ENCODE data around the gene WFDC5. TPM values are rescaled to one million over a fixed set of nuclear protein-coding genes. Genes with fewer than 3 reads are reported as not detected.

Gene WFDC5
- total and polyA plus RNA-seq, 8 donors: not detected

GRCh38 chr20:45094201-45094600, 20.8 kb downstream of the WFDC5 start:
- Histone ChIP-seq H3K4me3 (no peak overlapping the region), H3K9me3 (no peaks in the 10 kb centered on the region), H3K36me3 (no peaks in the 10 kb centered on the region), H3K4me1 (peaks cover 0 to 4% (median 0%) of the 10 kb centered on the region in 3 donors), H3K27me3 (peaks cover 0 to 14% (median 6%) of the 10 kb centered on the region in 4 donors), H3K27ac (no peak overlapping the region)
- no peak for DNase-seq
- ATAC-seq: no peak
- TF ChIP-seq, protein P1, sequence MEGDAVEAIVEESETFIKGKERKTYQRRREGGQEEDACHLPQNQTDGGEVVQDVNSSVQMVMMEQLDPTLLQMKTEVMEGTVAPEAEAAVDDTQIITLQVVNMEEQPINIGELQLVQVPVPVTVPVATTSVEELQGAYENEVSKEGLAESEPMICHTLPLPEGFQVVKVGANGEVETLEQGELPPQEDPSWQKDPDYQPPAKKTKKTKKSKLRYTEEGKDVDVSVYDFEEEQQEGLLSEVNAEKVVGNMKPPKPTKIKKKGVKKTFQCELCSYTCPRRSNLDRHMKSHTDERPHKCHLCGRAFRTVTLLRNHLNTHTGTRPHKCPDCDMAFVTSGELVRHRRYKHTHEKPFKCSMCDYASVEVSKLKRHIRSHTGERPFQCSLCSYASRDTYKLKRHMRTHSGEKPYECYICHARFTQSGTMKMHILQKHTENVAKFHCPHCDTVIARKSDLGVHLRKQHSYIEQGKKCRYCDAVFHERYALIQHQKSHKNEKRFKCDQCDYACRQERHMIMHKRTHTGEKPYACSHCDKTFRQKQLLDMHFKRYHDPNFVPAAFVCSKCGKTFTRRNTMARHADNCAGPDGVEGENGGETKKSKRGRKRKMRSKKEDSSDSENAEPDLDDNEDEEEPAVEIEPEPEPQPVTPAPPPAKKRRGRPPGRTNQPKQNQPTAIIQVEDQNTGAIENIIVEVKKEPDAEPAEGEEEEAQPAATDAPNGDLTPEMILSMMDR (IDR thresholded peaks at IDR 0.05): no peak
- FAIRE-seq: no peak
- intact Hi-C loops (cut with DNase I): loop anchor here in 1 of 3 donors (10.0 kb wide), 1 partner anchor 89 kb away; no protein-coding TSS in a partner anchor
- 87 to 96% methylated on average over 2 of the region's 2 CpGs for WGBS, 2 donors

GRCh38 chr20:45092898-45093297, 22.1 kb downstream of the WFDC5 start:
- 82 to 85% methylated on average over 7 of the region's 7 CpGs for WGBS, 2 donors
- FAIRE-seq: no peak
- TF ChIP-seq, protein P1 (IDR thresholded peaks at IDR 0.05): no peak
- Histone ChIP-seq H3K36me3 (no peaks in the 10 kb centered on the region), H3K9me3 (no peaks in the 10 kb centered on the region), H3K4me3 (no peak overlapping the region), H3K27me3 (peaks cover 0 to 13% (median 6%) of the 10 kb centered on the region in 4 donors), H3K27ac (no peak overlapping the region), H3K4me1 (no peaks in the 10 kb centered on the region)
- no peak for DNase-seq
- ATAC-seq: no peak
- intact Hi-C loops (cut with DNase I): loop anchor here in 1 of 3 donors (10.0 kb wide), 1 partner anchor 88 kb away; no protein-coding TSS in a partner anchor

- Histone ChIP-seq H3K36me3 (no peaks in the 10 kb centered on the region), H3K4me1 (no peaks in the 10 kb centered on the region), H3K27me3 (peaks cover 0 to 2% (median 0%) of the 10 kb centered on the region in 4 donors), H3K9me3 (no peaks in the 10 kb centered on the region), H3K4me3 (no peak overlapping the region), H3K27ac (no peak overlapping the region)
- no peak for ATAC-seq
- no peak for DNase-seq
- intact Hi-C loops (cut with DNase I): loop anchor here in 1 of 3 donors (10.0 kb wide), 1 partner anchor 87 kb away; no protein-coding TSS in a partner anchor
- WGBS, 2 donors: 75% methylated on average over 3 of the region's 3 CpGs
- TF ChIP-seq, protein P1 (IDR thresholded peaks at IDR 0.05): no peak
- FAIRE-seq: no peak
Measured at GRCh38 chr20:45091366-45091765, 23.6 kb downstream of the WFDC5 start.

GRCh38 chr20:45090481-45090880, 24.5 kb downstream of the WFDC5 start:
- no peaks in the 10 kb centered on the region for H3K9me3 ChIP-seq
- no peak for ATAC-seq
- no peaks in the 10 kb centered on the region for H3K27me3 ChIP-seq
- no peaks in the 10 kb centered on the region for H3K4me1 ChIP-seq
- intact Hi-C loops (cut with DNase I): loop anchor here in 1 of 3 donors (10.0 kb wide), 1 partner anchor 86 kb away; no protein-coding TSS in a partner anchor
- no peak overlapping the region for H3K4me3 ChIP-seq
- no peak for DNase-seq
- 93 to 94% methylated on average over 3 of the region's 3 CpGs for WGBS, 2 donors
- no peak overlapping the region for H3K27ac ChIP-seq
- FAIRE-seq: no peak
- H3K36me3 ChIP-seq: no peaks in the 10 kb centered on the region
- TF ChIP-seq, protein P1 (IDR thresholded peaks at IDR 0.05): no peak

DNA sequence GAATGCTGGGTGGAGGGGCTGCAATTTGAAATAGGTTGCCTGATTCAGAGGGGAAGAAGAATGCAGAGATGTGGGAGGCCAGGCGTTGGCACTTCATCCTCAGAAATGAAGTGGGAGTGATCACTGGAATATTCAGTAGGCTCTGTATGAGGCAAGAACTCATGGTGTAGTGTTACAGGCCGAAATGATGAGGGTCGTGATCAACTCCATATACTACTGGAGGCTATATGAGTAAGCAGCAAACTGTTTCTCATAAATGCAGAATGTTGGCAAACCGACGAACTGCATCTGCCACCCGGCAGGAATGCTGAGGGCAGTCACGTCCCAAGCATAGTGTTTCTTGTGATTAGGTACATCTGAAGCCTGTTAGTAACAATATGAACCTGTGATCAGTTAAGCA, 26.7 kb downstream of the WFDC5 start:
- H3K27ac ChIP-seq: no peak overlapping the region
- ATAC-seq: no peak
- WGBS, 2 donors: 83 to 94% methylated on average over 7 of the region's 7 CpGs
- H3K4me1 ChIP-seq: no peaks in the 10 kb centered on the region
- no peaks in the 10 kb centered on the region for H3K36me3 ChIP-seq
- no peak for DNase-seq
- no peaks in the 10 kb centered on the region for H3K9me3 ChIP-seq
- FAIRE-seq: no peak
- H3K27me3 ChIP-seq: no peaks in the 10 kb centered on the region
- TF ChIP-seq, protein P1 (IDR thresholded peaks at IDR 0.05): no peak
- intact Hi-C loops (cut with DNase I): no loop called here
- H3K4me3 ChIP-seq: no peak overlapping the region
